ENCODE results near the gene SP4. TPM values are rescaled to one million over a fixed set of nuclear protein-coding genes. Genes with fewer than 3 reads are reported as not detected.

Gene SP4
- total RNA-seq, 2 donors from 2014 or later, result 10.9 to 14.1 TPM

GRCh38 chr7:21542891-21543527, 115.1 kb downstream of the SP4 start, which contains the start of gene DNAH11:
TSS of gene DNAH11 (plus strand) at chr7:21543039. CDS start at chr7:21543246, 207 bp downstream.
- peak; percentile 31 for TF ChIP-seq POLR2A (IDR thresholded peaks at IDR 0.05)
- TF ChIP-seq POLR2AphosphoS5 (IDR thresholded peaks at IDR 0.05), result no peak
- TF ChIP-seq CTCF (IDR thresholded peaks at IDR 0.05), result peak in 1 of 4 experiments; percentile 25
- peak; percentile 38 for DNase-seq (ENCODE audit: low spot score)
- intact Hi-C loops (cut with DNase I), result no loop called here
- Histone ChIP-seq H3K9me3 (no peaks in the 10 kb centered on the region), H3K27ac (peak within 1 kb of the TSS in 1 of 2 donors; percentile 27), H3K4me1 (replicated peaks) (no peaks in the 10 kb centered on the region), H3K4me3 (peak within 1 kb of the TSS; percentile 42 to 48), H3K36me3 (no peaks in the 10 kb centered on the region), H3K27me3 (replicated peaks; ENCODE audit: insufficient read depth) (no peaks in the 10 kb centered on the region)
- under 1% methylated on average over 65 of the region's 66 CpGs for WGBS

GRCh38 chr7:21543528-21544302, 115.8 kb downstream of the SP4 start:
- Histone ChIP-seq H3K27me3 (replicated peaks; ENCODE audit: insufficient read depth) (no peaks in the 10 kb centered on the region), H3K4me1 (replicated peaks) (no peaks in the 10 kb centered on the region), H3K9me3 (no peaks in the 10 kb centered on the region), H3K4me3 (peak overlapping the region; percentile 42 to 48), H3K27ac (no peak overlapping the region), H3K36me3 (no peaks in the 10 kb centered on the region)
- 7% methylated on average over 31 of the region's 31 CpGs for WGBS
- DNase-seq (ENCODE audit: low spot score), result no peak
- TF ChIP-seq POLR2A (IDR thresholded peaks at IDR 0.05) (no peak), POLR2AphosphoS5 (IDR thresholded peaks at IDR 0.05) (no peak), CTCF (IDR thresholded peaks at IDR 0.05) (no peak)
- intact Hi-C loops (cut with DNase I), result no loop called here

- intact Hi-C loops (cut with DNase I), result no loop called here
- no peak overlapping the region for H3K4me3 ChIP-seq
- no peak for DNase-seq (ENCODE audit: low spot score)
These were observed 116.4 kb downstream of the SP4 start for GRCh38 chr7:21544303-21544656.

GRCh38 chr7:21544715-21545114, 116.8 kb downstream of the SP4 start:
- intact Hi-C loops (cut with DNase I), result no loop called here
- Histone ChIP-seq H3K27me3 (replicated peaks; ENCODE audit: insufficient read depth) (no peaks in the 10 kb centered on the region), H3K27ac (no peak overlapping the region), H3K9me3 (no peaks in the 10 kb centered on the region), H3K4me1 (replicated peaks) (no peaks in the 10 kb centered on the region), H3K4me3 (no peak overlapping the region), H3K36me3 (no peaks in the 10 kb centered on the region)
- DNase-seq (ENCODE audit: low spot score), result peak; percentile 18
- WGBS, result 42% methylated on average over 3 of the region's 3 CpGs
- TF ChIP-seq POLR2AphosphoS5 (IDR thresholded peaks at IDR 0.05) (no peak), POLR2A (IDR thresholded peaks at IDR 0.05) (no peak), CTCF (IDR thresholded peaks at IDR 0.05) (no peak)

More at GRCh38 chr7:21544303-21544656, 116.4 kb downstream of the SP4 start:
- no peaks in the 10 kb centered on the region for H3K4me1 ChIP-seq (replicated peaks)
- no peak overlapping the region for H3K27ac ChIP-seq
- no peak for TF ChIP-seq POLR2AphosphoS5 (IDR thresholded peaks at IDR 0.05)
- TF ChIP-seq CTCF (IDR thresholded peaks at IDR 0.05), result no peak
- no peak for TF ChIP-seq POLR2A (IDR thresholded peaks at IDR 0.05)
- 49% methylated on average over 3 of the region's 3 CpGs for WGBS
- no peaks in the 10 kb centered on the region for H3K9me3 ChIP-seq
- no peaks in the 10 kb centered on the region for H3K27me3 ChIP-seq (replicated peaks; ENCODE audit: insufficient read depth)
- H3K36me3 ChIP-seq, result no peaks in the 10 kb centered on the region

Measured in prostate gland (tissue), 2 donors.